NCI-H2171 treated with DMSO at 0.1 percent for 48 hours (cell line): ENCODE data around the gene DLK2.

Experiments
- DNase-seq: peaks from one replicate; lab custom pipeline; 2025; lab: John Stamatoyannopoulos, UW

Gene DLK2

DNA sequence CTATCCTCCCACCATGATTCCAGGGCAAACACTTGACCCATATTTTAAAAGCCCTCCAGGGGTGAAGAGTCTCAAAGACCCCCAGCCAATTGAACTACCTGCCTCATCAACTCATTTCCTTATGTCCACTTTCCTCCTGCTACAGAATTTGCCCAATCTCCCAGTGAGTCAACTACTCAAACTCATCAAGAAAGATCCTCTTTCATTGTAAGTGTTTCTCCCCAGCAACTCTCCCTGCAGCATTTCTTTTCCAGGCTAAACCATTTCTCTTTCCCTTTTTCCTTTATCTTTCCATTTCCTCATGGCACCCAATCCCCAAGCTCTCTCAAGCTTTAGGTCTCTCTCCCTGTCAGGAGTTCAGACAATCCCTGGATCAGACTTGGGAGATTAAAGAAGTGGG lies 1.5 kb downstream of the DLK2 start:
- no peak for DNase-seq

GRCh38 chr6:43452896-43453295 lies 2.5 kb downstream of the DLK2 start:
- DNase-seq, result no peak

GRCh38 chr6:43451939-43452338 lies 3.4 kb downstream of the DLK2 start:
- no peak for DNase-seq

GRCh38 chr6:43451348-43451747 lies 4.0 kb downstream of the DLK2 start:
- no peak for DNase-seq

- DNase-seq, result no peak
Measured at GRCh38 chr6:43450699-43451131, 4.6 kb downstream of the DLK2 start.

GRCh38 chr6:43448916-43449315 lies 6.4 kb downstream of the DLK2 start:
- DNase-seq, result no peak

- DNase-seq, result no peak
Measured at GRCh38 chr6:43447604-43448003, 7.7 kb downstream of the DLK2 start.

DNA sequence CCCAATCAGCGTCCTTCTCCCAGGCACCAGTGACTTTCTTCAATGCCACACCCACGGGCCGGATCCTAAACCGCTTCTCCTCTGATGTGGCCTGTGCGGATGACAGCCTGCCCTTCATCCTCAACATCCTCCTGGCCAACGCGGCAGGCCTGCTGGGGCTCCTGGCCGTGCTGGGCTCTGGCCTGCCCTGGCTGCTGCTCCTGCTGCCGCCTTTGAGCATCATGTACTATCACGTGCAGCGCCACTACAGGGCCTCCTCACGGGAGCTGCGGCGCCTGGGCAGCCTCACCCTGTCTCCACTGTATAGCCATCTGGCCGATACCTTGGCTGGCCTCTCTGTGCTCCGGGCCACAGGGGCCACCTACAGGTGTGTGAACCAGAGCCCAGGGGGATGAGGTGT lies 9.8 kb downstream of the DLK2 start:
- DNase-seq, result no peak

DNA sequence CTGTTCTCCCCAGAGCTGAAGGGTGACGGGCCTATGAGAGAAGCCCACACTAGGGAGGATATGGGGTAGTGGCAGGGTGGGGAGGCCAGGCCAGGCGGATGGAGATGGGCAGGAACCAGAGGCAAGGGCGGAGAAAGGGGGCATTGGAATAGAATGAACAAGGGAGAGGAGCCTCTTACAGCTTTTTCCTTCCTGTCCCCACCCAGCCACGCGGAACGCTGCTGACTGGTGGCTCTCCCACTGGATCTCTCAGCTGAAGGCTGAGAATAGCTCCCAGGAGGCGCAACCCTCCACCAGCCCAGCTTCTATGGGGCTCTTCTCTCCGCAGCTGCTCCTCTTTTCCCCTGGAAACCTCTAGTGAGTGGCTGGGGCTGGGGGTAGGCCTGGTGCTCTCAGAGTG lies 10.8 kb downstream of the DLK2 start:
- DNase-seq, result no peak

GRCh38 chr6:43444036-43444435 lies 11.3 kb downstream of the DLK2 start:
- no peak for DNase-seq

- DNase-seq, result no peak
Measured at GRCh38 chr6:43442935-43443334, 12.4 kb downstream of the DLK2 start.

GRCh38 chr6:43437700-43438099 lies 17.6 kb downstream of the DLK2 start:
- DNase-seq, result no peak

DNA sequence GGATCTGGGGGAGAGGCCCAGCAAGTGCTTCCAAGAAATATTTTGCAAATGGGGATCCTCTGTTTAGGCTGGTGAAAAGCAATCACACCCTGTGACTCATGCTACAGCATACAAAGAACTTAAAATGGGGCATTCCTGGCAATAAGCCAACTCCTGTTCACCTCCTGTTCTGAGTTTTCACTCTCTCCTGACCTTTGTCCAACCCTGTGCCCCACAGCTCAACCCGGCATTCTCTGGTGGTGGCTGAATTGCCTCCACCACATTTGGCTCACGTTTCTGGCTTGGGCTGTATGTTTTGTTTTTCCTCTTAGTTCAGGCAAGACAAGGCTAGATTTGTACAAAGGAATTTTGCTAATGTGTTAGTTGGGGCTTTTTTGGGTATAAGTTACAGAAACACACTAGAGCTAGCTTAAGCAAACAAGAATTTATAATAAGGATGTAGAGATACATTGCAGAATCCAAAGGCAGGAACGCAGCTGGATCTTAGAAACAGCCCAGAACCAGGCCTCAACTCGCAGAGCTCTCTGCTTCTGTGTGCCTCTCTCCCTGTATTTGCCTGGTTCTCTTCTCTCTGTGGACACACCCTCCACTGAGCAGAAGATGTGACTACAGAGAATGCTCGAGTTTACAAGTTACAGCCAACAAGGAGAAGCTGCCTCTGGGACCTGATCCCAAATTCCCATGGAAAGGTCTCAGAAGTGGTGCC lies 18.6 kb downstream of the DLK2 start:
- DNase-seq, result peak; percentile 54

- no peak for DNase-seq
Measured at GRCh38 chr6:43435682-43436437, 19.5 kb downstream of the DLK2 start.

DNA sequence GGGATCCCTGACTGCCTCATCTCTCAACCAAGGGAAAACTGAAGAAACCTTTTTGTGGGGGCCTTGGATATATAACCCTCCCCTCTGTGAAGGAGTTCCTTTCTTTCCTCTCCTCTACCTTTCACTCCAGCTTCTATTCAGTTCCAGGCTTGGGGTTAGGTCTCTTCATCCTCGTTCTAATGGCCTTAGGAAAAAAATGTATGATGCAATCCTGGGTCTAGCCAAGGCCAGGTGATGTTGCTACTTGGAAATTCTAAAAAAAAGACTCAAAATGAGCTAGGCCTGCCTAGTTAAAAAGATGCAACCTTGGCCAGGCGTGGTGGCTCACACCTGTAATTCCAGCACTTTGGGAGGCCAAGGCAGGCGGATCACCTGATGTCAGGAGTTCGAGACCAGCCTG lies 20.4 kb downstream of the DLK2 start:
- DNase-seq, result no peak

DNA sequence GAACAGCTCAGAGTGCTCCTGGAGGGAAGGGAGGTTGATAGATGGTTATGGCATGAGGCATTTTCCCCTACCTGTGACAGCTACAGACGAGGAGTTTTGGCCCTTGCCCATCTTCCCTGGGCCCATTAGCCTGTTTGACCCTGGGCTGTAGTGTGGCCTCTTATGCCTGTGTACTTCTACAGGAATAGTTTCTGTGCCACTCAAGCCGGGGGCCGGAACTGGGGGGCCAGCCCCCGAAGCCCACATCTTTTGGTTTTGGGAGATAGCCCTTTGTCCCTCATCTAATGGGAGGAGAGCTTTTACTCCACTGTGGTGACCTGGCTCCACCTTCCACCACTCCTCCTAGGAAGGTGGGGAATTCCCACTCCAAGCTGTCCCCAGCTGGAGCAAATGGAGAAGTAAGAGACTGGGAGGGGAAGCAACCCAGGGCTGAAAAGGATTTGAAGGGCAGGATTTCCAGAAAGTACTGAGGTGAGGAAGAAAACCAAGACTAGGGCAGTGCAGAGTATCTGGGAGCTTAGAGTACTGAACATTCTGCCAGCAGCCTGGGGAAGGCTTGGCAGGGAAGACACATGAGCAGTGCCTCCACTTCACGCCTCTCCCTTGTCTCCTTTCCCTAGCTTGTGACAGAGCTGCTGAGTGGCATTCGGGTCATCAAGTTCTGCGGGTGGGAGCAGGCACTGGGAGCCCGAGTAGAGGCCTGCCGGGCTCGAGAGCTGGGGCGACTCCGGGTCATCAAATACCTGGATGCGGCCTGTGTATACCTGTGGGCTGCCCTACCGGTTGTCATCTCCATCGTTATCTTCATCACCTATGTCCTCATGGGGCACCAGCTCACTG lies 21.1 kb downstream of the DLK2 start:
- no peak for DNase-seq

DNA sequence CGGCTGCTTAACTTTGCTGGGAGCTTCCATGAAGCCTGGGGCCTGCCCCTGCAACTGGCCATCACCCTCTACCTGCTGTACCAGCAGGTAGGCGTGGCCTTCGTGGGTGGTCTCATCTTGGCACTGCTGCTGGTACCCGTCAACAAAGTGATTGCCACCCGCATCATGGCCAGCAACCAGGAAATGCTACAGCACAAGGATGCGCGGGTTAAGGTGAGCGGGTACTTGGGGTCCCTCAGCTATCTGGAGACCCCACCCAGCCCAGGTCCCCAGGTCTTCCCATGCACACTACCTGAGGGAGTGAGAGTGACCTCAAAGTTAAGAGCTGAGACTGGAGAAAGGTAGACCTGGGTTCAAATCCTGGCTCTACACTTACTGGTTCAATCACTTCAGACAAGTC lies 22.2 kb downstream of the DLK2 start:
- DNase-seq, result no peak

- no peak for DNase-seq
Measured at GRCh38 chr6:43432009-43432945, 23.1 kb downstream of the DLK2 start.

DNA sequence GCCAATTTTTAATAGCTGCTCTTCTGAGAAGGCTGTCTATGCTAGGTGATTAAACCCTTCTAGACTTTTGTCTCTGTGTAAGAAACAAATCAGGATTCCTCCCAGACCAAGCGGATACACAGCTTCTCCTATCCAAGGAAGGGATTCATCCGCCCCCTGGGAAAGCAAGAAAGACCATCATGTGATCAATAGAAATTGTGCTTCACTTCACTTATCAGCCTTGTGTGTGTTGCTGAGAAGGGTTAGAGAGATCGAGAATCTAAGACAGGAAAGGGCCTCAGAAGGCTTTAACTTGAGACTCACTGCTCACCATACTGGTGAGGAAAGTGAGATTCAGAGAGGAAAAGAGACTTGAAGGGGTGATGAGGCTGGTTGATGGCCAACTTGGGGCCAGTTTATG lies 26.5 kb downstream of the DLK2 start:
- no peak for DNase-seq

- no peak for DNase-seq
Measured at GRCh38 chr6:43428112-43428570, 27.2 kb downstream of the DLK2 start.

DNA sequence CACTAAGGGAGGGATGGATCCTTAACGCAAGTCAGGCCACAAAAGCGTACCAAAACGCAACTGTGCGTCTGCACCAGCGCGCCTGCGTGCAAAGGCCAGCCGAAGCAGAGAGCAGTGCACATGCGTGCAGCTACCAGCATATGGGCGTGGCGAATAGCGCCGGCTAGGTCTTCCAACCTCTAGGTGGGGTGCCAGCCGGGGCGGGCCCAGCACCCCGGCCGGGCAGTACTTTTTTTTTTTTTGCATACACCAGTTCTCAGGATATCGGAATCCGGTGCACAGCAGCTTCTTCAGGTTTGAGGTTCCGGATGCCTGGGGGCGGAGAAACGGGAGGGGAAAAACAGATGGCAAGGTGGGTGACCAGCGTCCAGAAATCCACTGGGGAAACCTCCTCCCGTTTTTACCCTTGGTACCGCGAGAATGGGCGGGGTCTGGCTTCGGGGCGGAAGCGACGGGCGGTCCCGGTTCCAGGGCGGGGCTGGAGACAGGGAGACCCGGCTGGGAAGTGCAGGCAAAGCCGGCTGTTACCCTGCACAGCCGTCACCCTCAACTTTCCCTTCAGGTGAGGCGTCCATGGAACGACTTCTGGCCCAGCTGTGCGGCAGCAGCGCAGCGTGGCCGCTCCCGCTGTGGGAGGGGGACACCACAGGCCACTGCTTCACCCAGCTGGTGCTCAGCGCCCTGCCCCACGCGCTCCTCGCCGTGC lies 27.8 kb downstream of the DLK2 start, which contains the start of gene ABCC10:
TSS of gene ABCC10 (plus strand) at position 136 of the 706 bp plus-strand sequence. CDS start at position 574, 438 bp downstream.
- peak; percentile 97 for DNase-seq
